Endodermal cell (in vitro differentiated cells): Measurements from ENCODE around the gene NGEF. TPM values are rescaled to one million over a fixed set of nuclear protein-coding genes. Genes with fewer than 3 reads are reported as not detected.
A peak's percentile ranks its signal among the peaks of the same experiment; 100 is the strongest.

ENCODE experiments used
- DNase-seq: peaks from one replicate; pipeline ENCODE4 v3.0.0-alpha.2; 2017
- H3K27ac ChIP-seq: 2 replicates; pipeline ENCODE4 v1.5.1; 2013; ENCODE audit warnings: mild to moderate bottlenecking, low read depth, low read length, moderate library complexity
- H3K27me3 ChIP-seq: 2 replicates; pipeline ENCODE4 v1.6.1; 2013; ENCODE audit warnings: mild to moderate bottlenecking, low read length, moderate library complexity; ENCODE audit not compliant: insufficient read depth, control insufficient read depth, poor library complexity, severe bottlenecking
- H3K36me3 ChIP-seq: 2 replicates; pipeline ENCODE4 v1.7.0; 2013; ENCODE audit warnings: mild to moderate bottlenecking, low read length, moderate library complexity; ENCODE audit not compliant: control insufficient read depth, insufficient read depth
- H3K4me1 ChIP-seq: one replicate; pipeline ENCODE4 v1.7.0; 2013; ENCODE audit warnings: low read length; ENCODE audit not compliant: control insufficient read depth, insufficient read depth
- H3K4me3 ChIP-seq: 2 replicates; pipeline ENCODE4 v1.5.1; 2013; ENCODE audit warnings: mild to moderate bottlenecking, low read length, moderate library complexity
- H3K9ac ChIP-seq: 2 replicates; pipeline ENCODE4 v1.6.1; 2013; ENCODE audit warnings: mild to moderate bottlenecking, low read length, moderate library complexity; ENCODE audit not compliant: poor library complexity, severe bottlenecking; ENCODE audit errors: extremely low read depth
- H3K9me3 ChIP-seq: 2 replicates; pipeline ENCODE4 v1.6.1; 2013; ENCODE audit warnings: mild to moderate bottlenecking, low read length, moderate library complexity; ENCODE audit not compliant: control insufficient read depth
- H3K27ac Mint-ChIP-seq: 2 replicates; pipeline ENCODE4 v1.8.0; 2020; ENCODE audit warnings: mixed read lengths
- H3K27me3 Mint-ChIP-seq: 2 replicates; pipeline ENCODE4 v1.8.0; 2021; ENCODE audit warnings: mild to moderate bottlenecking, mixed read lengths; ENCODE audit not compliant: insufficient read depth
- H3K36me3 Mint-ChIP-seq: 2 replicates; pipeline ENCODE4 v1.8.0; 2020; ENCODE audit warnings: low read depth, mixed read lengths
- H3K4me1 Mint-ChIP-seq: 2 replicates; pipeline ENCODE4 v1.8.0; 2020; ENCODE audit warnings: mixed read lengths
- H3K4me3 Mint-ChIP-seq: 2 replicates; pipeline ENCODE4 v1.8.0; 2020; ENCODE audit warnings: mild to moderate bottlenecking, moderate library complexity, mixed read lengths
- H3K9me3 Mint-ChIP-seq: 2 replicates; pipeline ENCODE4 v1.8.0; 2020; ENCODE audit warnings: mild to moderate bottlenecking, mixed read lengths
- WGBS, 2 experiments: methylation state at CpG; one replicate each; pipeline versions ENCODE4 v1.1.5 to v1.1.7; 2013; ENCODE audit warnings: missing lambda C conversion rate in 2 of 2, mixed read lengths in 1 of 2; ENCODE audit not compliant: insufficient coverage in 1 of 2, insufficient read length in 1 of 2; 5-methylcytosine and 5-hydroxymethylcytosine counted together
- total RNA-seq, 2 donors: library from RNA; stranded (reverse); fragmentation: NEBNext Ultra II Directional in 1 of 2; extraction: Animal tissue kit (Norgen Biotek cat#: 25700) in 1 of 2; gene quantifications; 2 replicates in 1 of 2; 3 replicates in 1 of 2; pipeline ENCODE4 v1.2.1, GENCODE V29; 2021
- TF ChIP-seq, protein P1 (sequence below): fragments of 200-600 bp; sonication (generic); conservative IDR thresholded peaks from 2 replicates; pipeline ENCODE4 v1.5.0; 2021; ENCODE audit warnings: antibody characterized with exemption, mild to moderate bottlenecking

NGEF gene
- total RNA-seq, 2 donors from 2014 or later = 1.8 to 2.9 TPM

DNA sequence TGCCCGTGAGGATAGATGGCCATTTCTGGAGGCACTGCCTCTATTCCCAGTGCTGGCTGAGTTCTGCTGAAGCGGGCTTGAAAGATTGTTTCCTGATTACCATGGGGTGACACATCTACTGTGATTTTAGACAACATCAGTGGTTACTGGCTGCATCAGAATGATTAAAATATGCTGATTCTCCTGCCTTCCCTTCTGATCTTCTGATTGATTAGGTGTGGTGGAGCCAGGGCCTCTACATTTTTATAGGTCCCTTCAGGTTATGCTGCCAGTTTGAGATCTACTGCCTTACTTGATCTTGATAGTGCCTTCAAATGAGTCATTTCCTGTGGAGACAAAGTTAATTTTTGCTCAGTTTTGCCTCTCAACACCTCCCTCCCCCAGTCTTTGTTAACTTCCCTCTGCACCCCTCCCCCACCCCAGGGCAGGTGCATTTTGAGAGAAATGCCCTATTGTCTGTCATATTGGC lies 174.6 kb downstream of the NGEF start:
- H3K27ac Mint-ChIP-seq = peak overlapping the region; percentile 37
- H3K4me3 Mint-ChIP-seq = no peak overlapping the region
- H3K36me3 Mint-ChIP-seq = peaks cover 52% of the 10 kb centered on the region
- H3K4me1 Mint-ChIP-seq = peaks cover 37% of the 10 kb centered on the region
- WGBS, 2 experiments = 92 to 100% methylated on average over 2 of the region's 2 CpGs
- Histone ChIP-seq H3K9ac (no peak overlapping the region), H3K27ac (no peak overlapping the region), H3K36me3 (peaks cover 64% of the 10 kb centered on the region), H3K9me3 (no peaks in the 10 kb centered on the region), H3K4me3 (no peak overlapping the region), H3K4me1 (peaks cover 8% of the 10 kb centered on the region), H3K27me3 (no peaks in the 10 kb centered on the region)
- no peak for DNase-seq
- TF ChIP-seq, protein P1, sequence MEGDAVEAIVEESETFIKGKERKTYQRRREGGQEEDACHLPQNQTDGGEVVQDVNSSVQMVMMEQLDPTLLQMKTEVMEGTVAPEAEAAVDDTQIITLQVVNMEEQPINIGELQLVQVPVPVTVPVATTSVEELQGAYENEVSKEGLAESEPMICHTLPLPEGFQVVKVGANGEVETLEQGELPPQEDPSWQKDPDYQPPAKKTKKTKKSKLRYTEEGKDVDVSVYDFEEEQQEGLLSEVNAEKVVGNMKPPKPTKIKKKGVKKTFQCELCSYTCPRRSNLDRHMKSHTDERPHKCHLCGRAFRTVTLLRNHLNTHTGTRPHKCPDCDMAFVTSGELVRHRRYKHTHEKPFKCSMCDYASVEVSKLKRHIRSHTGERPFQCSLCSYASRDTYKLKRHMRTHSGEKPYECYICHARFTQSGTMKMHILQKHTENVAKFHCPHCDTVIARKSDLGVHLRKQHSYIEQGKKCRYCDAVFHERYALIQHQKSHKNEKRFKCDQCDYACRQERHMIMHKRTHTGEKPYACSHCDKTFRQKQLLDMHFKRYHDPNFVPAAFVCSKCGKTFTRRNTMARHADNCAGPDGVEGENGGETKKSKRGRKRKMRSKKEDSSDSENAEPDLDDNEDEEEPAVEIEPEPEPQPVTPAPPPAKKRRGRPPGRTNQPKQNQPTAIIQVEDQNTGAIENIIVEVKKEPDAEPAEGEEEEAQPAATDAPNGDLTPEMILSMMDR = no peak
- no peaks in the 10 kb centered on the region for H3K9me3 Mint-ChIP-seq
- no peaks in the 10 kb centered on the region for H3K27me3 Mint-ChIP-seq

DNA sequence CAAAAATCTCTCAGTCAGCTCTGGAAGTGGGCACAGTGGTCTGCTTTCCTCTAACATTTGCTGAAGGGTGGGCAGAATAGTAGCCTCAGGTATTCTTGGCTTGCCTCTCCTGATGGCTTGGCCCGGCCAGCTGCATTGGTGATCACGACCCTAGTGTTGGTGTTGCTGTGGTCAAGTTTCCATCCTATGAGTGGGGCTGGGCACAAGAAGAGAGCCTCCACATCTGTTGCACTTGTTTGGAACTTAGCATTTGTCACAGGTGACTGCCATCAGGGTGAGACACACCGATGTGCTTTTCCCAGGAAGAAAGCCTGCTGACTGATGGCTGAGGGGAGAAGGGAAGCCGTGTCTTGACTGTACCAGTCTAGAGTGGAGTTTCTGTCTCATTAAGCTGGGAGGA lies 176.1 kb downstream of the NGEF start:
- Mint-ChIP-seq H3K9me3 (no peaks in the 10 kb centered on the region), H3K27ac (no peak overlapping the region), H3K4me3 (no peak overlapping the region), H3K36me3 (peaks cover 56% of the 10 kb centered on the region), H3K4me1 (peaks cover 44% of the 10 kb centered on the region), H3K27me3 (no peaks in the 10 kb centered on the region)
- Histone ChIP-seq H3K36me3 (peaks cover 62% of the 10 kb centered on the region), H3K9me3 (no peaks in the 10 kb centered on the region), H3K9ac (no peak overlapping the region), H3K4me3 (no peak overlapping the region), H3K27ac (no peak overlapping the region), H3K27me3 (no peaks in the 10 kb centered on the region), H3K4me1 (peaks cover 11% of the 10 kb centered on the region)
- 96 to 100% methylated on average over 4 of the region's 4 CpGs for WGBS, 2 experiments
- TF ChIP-seq, protein P1 = no peak
- DNase-seq = no peak

DNA sequence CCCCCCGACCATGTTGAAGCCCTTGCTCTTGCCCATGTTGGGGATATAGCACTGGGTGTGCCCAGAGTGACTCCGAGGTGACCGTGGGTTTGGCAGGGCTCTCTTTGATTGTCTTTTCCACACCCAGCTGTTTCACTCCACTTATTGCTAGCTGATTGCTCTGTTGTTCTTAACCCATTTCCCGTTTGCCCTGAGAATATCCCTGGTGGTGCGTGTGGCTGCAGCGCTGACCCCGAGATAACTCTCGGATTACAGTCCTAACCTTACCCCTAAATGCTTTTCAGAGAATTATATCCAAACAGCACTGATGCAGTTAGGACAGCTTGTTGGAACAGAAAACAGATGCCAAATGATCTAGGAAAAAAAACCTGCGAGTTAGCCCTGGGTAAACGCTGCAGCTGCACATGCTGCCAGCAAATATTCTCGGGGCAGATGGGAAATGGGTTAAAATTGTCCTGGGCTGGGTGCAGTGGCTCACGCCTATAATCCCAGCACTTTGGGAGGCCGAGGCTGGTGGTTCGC lies 177.3 kb downstream of the NGEF start:
- DNase-seq = no peak
- no peak overlapping the region for H3K27ac Mint-ChIP-seq
- H3K36me3 ChIP-seq = peaks cover 71% of the 10 kb centered on the region
- H3K4me3 ChIP-seq = no peak overlapping the region
- H3K27me3 ChIP-seq = no peaks in the 10 kb centered on the region
- H3K9me3 ChIP-seq = no peaks in the 10 kb centered on the region
- H3K9ac ChIP-seq = no peak overlapping the region
- H3K4me1 Mint-ChIP-seq = peaks cover 42% of the 10 kb centered on the region
- 93 to 94% methylated on average over 9 to 14 of the region's 14 CpGs for WGBS, 2 experiments
- TF ChIP-seq, protein P1 = no peak
- no peaks in the 10 kb centered on the region for H3K9me3 Mint-ChIP-seq
- no peak overlapping the region for H3K27ac ChIP-seq
- no peak overlapping the region for H3K4me3 Mint-ChIP-seq
- H3K36me3 Mint-ChIP-seq = peaks cover 58% of the 10 kb centered on the region
- H3K27me3 Mint-ChIP-seq = no peaks in the 10 kb centered on the region
- peaks cover 11% of the 10 kb centered on the region for H3K4me1 ChIP-seq
